Parathyroid adenoma (tissue), 2 donors: Measurements from ENCODE around the gene CLEC20A.

Experiments
- H2AFZ ChIP-seq: fragments of 300-600 bp; sonication (generic); one replicate; pipeline ENCODE4 v1.7.0; 2017; ENCODE audit warnings: antibody characterized with exemption, mild to moderate bottlenecking
- H3K27ac ChIP-seq: fragments of 300-600 bp; sonication (generic); one replicate; pipeline ENCODE4 v1.7.0; 2017
- H3K27me3 ChIP-seq: fragments of 300-600 bp; sonication (generic); one replicate; pipeline ENCODE4 v1.7.0; 2017; ENCODE audit warnings: low read length; ENCODE audit not compliant: control insufficient read depth, insufficient read depth
- H3K36me3 ChIP-seq: fragments of 300-600 bp; sonication (generic); one replicate; pipeline ENCODE4 v1.7.0; 2017; ENCODE audit warnings: low read length; ENCODE audit not compliant: control insufficient read depth, insufficient read depth
- H3K4me1 ChIP-seq: fragments of 300-600 bp; sonication (generic); one replicate; pipeline ENCODE4 v1.7.0; 2017; ENCODE audit warnings: control low read depth
- H3K4me2 ChIP-seq: fragments of 300-600 bp; sonication (generic); one replicate; pipeline ENCODE4 v1.7.0; 2017; ENCODE audit warnings: low read length
- H3K4me3 ChIP-seq: fragments of 300-600 bp; sonication (generic); one replicate; pipeline ENCODE4 v1.7.0; 2017; ENCODE audit warnings: low read depth, low read length
- H3K79me2 ChIP-seq: fragments of 300-600 bp; sonication (generic); one replicate; pipeline ENCODE4 v1.7.0; 2017; ENCODE audit warnings: control low read depth
- H3K9ac ChIP-seq: fragments of 300-600 bp; sonication (generic); one replicate; pipeline ENCODE4 v1.7.0; 2017; ENCODE audit warnings: mild to moderate bottlenecking
- H3K9me3 ChIP-seq: fragments of 300-600 bp; sonication (generic); one replicate; pipeline ENCODE4 v1.7.0; 2017; ENCODE audit warnings: low read length; ENCODE audit not compliant: control insufficient read depth
- TF ChIP-seq, protein P1 (sequence below): fragments of 300-600 bp; sonication (generic); IDR thresholded peaks from one replicate; pipeline ENCODE4 v1.7.0; 2017; ENCODE audit warnings: antibody characterized with exemption, mild to moderate bottlenecking
- donor health status: primary hyperparathyroidism.

The CLEC20A gene

GRCh38 chr1:178502856-178503255, 6.1 kb upstream of the CLEC20A start:
- no peak overlapping the region for H3K4me3 ChIP-seq
- TF ChIP-seq, protein P1, sequence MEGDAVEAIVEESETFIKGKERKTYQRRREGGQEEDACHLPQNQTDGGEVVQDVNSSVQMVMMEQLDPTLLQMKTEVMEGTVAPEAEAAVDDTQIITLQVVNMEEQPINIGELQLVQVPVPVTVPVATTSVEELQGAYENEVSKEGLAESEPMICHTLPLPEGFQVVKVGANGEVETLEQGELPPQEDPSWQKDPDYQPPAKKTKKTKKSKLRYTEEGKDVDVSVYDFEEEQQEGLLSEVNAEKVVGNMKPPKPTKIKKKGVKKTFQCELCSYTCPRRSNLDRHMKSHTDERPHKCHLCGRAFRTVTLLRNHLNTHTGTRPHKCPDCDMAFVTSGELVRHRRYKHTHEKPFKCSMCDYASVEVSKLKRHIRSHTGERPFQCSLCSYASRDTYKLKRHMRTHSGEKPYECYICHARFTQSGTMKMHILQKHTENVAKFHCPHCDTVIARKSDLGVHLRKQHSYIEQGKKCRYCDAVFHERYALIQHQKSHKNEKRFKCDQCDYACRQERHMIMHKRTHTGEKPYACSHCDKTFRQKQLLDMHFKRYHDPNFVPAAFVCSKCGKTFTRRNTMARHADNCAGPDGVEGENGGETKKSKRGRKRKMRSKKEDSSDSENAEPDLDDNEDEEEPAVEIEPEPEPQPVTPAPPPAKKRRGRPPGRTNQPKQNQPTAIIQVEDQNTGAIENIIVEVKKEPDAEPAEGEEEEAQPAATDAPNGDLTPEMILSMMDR: no peak
- no peak overlapping the region for H3K9ac ChIP-seq
- H3K27me3 ChIP-seq: no peaks in the 10 kb centered on the region
- no peak overlapping the region for H3K4me2 ChIP-seq
- H3K79me2 ChIP-seq: no peaks in the 10 kb centered on the region
- H3K4me1 ChIP-seq: no peaks in the 10 kb centered on the region
- no peaks in the 10 kb centered on the region for H3K36me3 ChIP-seq
- H2AFZ ChIP-seq: no peak overlapping the region
- H3K9me3 ChIP-seq: no peaks in the 10 kb centered on the region
- no peak overlapping the region for H3K27ac ChIP-seq

DNA sequence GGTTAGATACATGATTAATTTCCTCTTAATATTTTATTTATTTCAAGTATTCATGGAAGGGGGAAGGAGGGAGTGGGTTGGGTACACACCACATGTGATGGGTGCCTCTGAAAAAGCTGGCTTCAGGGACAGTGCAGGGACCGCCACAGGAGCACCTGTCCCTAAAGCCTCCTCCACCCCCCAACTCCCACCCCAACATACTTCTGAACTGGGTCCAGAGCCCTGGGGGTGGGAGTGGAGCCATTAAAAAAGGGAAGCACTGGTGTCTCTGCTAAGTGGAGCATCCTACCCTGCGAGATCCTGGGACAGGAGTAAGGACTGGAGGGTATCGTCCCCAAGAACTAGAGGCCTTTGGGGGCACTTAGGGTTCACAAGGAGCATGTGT, 5.6 kb upstream of the CLEC20A start:
- Histone ChIP-seq H3K27ac (no peak overlapping the region), H3K4me3 (no peak overlapping the region), H3K4me2 (no peak overlapping the region), H2AFZ (no peak overlapping the region), H3K4me1 (no peaks in the 10 kb centered on the region), H3K9me3 (no peaks in the 10 kb centered on the region), H3K36me3 (no peaks in the 10 kb centered on the region), H3K9ac (no peak overlapping the region), H3K79me2 (no peaks in the 10 kb centered on the region), H3K27me3 (no peaks in the 10 kb centered on the region)
- TF ChIP-seq, protein P1: no peak

DNA sequence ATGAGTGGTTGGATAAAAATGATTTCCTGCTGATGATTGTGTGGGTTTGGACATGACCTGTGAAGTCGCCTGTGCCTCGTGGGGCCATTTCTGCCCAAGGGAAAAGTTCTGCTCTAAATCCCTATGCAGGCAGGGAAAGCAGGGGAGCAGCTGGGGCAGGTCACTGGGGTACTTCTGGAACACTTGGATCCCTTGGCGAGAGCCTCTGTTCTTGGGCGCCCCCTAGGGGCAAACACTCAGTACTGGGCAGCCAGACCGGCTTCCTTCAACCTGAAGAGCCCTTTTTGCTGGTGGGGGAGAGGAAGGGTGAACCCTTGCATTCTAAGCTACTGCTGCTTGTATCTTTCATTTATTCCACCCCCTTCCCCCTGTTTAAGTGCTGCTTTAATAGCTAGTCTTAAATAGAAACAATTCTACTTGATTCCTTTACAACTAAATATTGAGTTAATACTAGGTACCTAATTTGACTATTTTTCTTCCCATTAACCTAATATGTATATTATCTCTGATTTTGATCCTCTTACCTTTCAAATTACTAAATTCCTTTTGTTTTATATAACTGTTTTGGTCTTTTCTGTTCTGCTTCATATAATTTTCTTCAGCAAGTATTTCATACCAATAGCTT, 5.1 kb upstream of the CLEC20A start:
- Histone ChIP-seq H3K4me2 (no peak overlapping the region), H2AFZ (no peak overlapping the region), H3K79me2 (no peaks in the 10 kb centered on the region), H3K27ac (no peak overlapping the region), H3K9me3 (no peaks in the 10 kb centered on the region), H3K4me3 (no peak overlapping the region), H3K27me3 (no peaks in the 10 kb centered on the region), H3K36me3 (no peaks in the 10 kb centered on the region), H3K9ac (no peak overlapping the region), H3K4me1 (no peaks in the 10 kb centered on the region)
- TF ChIP-seq, protein P1: peak; percentile 78

DNA sequence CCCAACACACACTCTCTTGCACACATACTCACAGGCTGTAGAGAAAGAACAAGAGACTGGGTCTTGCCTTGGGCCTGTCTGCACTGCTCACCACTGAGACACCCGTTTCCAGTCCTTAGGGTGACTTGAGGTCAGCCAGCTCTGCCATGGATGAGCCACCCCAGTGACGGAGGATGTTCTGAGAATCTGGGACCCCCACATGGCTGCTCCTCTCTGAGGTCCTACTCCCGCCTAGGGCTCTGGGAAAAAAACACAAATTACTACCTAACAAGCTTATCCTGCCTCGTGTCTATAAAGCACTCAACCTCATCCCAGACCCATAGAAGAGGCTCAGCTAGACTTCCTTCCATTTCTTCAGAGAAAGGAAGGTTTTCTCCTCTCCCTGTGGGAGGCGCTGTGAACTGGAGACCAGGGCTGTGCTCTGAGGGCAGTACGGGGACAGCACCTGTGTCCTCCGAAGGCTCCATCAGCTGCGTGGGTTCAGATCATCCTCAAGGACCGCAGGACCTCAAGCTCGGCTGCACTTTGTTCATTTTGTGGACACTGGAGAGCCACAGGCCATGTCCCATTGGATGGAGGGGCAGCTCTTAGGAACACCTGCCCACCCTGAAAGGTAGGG, 4.3 kb upstream of the CLEC20A start:
- Histone ChIP-seq H3K4me2 (no peak overlapping the region), H3K27me3 (no peaks in the 10 kb centered on the region), H3K4me1 (no peaks in the 10 kb centered on the region), H3K27ac (no peak overlapping the region), H3K36me3 (no peaks in the 10 kb centered on the region), H3K9me3 (no peaks in the 10 kb centered on the region), H2AFZ (no peak overlapping the region), H3K9ac (no peak overlapping the region), H3K79me2 (no peaks in the 10 kb centered on the region), H3K4me3 (no peak overlapping the region)
- TF ChIP-seq, protein P1: no peak
